GM21786 (cell line): Measurements from ENCODE around the gene ACIN1.

Experiments used
- ATAC-seq: cut with Tn5 transposase; IDR thresholded peaks from one replicate; pipeline ENCODE4 v1.9.1; 2021; ENCODE audit not compliant: unreplicated experiment

ACIN1 gene, protein sequence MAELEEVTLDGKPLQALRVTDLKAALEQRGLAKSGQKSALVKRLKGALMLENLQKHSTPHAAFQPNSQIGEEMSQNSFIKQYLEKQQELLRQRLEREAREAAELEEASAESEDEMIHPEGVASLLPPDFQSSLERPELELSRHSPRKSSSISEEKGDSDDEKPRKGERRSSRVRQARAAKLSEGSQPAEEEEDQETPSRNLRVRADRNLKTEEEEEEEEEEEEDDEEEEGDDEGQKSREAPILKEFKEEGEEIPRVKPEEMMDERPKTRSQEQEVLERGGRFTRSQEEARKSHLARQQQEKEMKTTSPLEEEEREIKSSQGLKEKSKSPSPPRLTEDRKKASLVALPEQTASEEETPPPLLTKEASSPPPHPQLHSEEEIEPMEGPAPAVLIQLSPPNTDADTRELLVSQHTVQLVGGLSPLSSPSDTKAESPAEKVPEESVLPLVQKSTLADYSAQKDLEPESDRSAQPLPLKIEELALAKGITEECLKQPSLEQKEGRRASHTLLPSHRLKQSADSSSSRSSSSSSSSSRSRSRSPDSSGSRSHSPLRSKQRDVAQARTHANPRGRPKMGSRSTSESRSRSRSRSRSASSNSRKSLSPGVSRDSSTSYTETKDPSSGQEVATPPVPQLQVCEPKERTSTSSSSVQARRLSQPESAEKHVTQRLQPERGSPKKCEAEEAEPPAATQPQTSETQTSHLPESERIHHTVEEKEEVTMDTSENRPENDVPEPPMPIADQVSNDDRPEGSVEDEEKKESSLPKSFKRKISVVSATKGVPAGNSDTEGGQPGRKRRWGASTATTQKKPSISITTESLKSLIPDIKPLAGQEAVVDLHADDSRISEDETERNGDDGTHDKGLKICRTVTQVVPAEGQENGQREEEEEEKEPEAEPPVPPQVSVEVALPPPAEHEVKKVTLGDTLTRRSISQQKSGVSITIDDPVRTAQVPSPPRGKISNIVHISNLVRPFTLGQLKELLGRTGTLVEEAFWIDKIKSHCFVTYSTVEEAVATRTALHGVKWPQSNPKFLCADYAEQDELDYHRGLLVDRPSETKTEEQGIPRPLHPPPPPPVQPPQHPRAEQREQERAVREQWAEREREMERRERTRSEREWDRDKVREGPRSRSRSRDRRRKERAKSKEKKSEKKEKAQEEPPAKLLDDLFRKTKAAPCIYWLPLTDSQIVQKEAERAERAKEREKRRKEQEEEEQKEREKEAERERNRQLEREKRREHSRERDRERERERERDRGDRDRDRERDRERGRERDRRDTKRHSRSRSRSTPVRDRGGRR

DNA sequence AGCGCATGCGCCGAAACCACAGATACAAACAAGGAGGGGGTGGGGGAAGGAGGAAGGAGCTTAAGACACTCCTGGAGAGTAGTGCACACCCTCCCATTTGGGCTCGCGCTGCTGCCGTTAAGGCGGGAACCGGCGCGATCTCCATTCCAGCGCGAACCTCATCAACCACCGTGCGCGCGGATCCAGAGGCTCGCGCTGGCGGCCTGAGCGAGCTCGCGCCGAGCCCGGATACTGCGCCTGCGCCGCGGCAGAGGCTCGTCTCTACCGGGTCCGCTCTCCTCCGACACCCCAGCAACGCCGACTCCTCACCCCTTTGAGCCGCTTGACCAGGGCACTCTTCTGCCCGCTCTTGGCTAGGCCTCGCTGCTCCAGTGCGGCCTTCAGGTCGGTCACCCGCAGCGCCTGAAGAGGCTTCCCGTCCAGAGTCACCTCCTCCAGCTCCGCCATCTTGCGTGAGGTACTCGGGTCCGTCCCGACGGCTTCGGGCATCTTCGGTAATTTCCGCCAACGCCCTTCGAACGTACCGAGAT is at the start of gene ACIN1:
ACIN1 (minus strand) TSS at position 471 of the 530 bp plus-strand sequence; CDS start at position 447, 24 bp downstream.
- ATAC-seq = peak; percentile 27

DNA sequence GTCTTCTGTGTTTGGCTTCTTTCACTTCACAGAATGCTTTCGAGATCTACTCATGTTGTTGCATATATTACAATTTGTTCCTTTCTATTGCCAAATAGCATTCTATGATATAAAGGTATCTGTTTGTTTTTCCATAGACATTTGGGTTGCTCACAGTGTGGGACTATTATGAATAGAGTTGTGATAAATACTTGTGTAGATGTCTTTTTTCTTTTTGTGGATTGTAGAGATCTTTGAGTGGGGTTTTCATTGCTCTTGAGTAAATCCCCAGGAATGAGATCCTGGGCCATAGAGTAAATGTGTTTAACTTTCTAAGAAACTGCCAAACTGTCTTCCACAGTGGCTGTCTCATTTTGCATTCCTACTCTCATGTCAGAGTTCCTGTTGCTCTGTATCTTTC is 49.0 kb upstream of the ACIN1 start:
- ATAC-seq = no peak

DNA sequence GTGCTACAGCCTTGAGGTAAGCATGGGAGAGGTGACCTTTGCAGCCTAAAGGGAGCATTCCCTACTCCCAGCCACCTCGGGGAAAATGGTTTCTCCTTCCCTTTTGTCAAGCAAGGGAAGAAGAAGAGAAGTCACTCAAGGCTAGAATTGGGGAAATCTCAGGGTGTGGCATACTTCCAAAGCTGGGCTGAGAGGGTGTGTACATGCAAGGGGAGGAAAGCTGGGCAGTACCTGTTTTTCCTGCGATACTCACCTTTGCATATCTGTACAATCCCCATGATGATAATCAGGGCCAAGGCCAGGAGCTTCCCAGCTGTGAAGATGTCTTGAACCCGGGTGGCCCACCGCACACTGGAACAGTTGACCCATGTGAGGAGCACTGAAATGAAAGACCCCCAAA is 47.9 kb upstream of the ACIN1 start:
- no peak for ATAC-seq

DNA sequence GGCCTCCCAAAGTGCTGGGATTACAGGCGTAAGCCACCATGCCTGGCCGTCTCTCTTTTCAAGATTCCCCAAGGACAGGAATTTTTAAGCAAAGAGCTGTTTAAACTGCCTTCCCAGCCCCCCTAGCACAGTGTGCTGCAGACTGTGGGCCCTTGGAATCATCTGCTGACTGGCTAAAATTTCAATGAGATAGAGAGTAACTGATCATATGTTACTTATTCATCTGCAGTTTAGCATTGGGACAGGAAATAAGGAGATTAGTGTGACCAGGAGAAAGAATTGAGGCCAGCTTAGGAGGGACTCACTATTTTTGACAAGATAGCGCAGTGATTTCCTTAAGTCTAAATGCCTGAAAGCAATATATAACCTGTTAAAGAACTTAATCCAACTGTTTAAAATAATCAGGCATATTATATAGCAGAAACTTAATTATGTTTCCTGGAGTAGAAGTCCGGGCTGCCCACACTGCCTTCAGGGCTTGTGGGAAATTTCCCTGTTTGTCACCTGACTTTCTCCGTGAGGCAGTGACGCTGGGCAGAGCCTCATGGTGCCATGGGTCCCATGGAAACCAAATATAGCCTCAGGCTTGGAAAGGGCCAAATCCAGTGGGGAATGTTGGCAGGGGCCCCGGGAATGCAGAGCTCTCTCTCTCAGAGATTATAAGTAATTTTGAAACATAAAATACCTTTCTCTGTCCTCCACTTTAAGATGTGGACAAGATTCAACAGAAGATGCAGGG is 46.9 kb upstream of the ACIN1 start:
- ATAC-seq = no peak

DNA sequence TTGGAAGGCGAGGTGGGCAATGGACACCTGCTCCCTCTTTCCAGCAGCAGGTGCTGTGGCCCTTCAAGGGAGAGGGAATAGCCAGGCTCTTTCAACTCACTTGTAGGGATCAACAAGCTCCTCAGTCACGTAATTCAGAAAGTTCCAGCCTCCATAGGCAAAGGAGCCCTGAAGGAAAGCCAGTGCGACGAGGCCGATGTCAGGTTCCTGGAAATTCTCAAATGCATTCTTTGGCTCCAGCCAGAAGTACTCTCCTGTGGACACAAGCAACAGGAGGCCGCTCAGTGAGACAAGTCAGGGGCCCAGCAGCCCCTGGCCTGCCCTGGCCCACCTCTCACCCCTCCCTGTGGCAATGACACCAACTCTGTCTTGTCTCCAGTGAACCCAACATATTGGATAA is 45.4 kb upstream of the ACIN1 start:
- ATAC-seq = no peak

DNA sequence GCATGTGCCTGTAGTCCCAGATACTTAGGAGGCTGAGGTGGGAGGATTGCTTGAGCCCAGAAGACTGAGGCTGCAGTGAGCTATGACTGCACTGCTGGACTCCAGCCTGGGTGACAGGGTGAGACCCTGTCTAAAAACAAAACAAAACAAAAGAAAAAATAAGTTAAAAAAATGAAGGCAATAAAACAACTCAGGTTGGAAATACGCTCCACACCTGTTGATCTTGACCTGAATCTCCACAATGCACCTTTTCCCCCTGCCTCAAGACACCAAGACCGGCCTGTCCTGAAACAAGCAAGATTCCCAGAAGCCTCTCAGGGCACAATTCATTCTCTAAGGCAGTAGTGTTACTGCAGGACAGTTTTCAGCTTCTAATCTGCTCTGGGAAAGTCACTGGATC is 44.9 kb upstream of the ACIN1 start:
- no peak for ATAC-seq

DNA sequence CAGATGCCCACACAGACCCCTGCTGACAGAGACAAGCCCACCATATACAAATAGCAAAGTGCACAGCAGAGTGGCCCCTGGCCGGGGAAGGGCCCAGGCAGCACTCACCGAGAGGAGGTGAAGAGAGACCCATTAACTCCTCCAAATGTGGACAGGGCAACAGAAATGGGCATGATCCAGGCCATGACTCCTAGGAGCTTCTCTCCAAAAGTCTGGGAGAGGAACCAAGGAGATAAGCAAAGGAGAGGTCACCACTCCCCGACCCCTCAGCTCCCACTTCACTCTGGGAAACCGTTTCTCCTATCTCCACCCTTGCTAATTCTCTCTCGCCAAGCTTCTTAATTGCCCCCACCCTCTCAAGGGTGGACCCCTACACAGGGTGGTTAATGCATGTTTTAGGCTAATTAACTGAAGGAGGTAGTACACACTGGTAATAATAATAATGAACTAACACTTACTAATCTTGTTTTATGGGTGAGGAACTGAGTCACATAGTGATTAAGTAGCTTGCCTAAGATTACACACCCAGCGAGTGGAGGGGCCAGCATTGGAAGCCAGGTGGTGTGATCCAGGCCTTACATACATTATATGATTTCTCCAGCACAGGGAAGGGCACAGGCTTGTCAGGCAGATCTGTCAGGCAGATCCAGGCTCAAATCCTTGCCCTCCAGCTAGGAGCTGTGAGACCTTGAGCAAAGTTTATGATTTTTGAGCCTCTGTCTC is 43.0 kb upstream of the ACIN1 start:
- no peak for ATAC-seq

DNA sequence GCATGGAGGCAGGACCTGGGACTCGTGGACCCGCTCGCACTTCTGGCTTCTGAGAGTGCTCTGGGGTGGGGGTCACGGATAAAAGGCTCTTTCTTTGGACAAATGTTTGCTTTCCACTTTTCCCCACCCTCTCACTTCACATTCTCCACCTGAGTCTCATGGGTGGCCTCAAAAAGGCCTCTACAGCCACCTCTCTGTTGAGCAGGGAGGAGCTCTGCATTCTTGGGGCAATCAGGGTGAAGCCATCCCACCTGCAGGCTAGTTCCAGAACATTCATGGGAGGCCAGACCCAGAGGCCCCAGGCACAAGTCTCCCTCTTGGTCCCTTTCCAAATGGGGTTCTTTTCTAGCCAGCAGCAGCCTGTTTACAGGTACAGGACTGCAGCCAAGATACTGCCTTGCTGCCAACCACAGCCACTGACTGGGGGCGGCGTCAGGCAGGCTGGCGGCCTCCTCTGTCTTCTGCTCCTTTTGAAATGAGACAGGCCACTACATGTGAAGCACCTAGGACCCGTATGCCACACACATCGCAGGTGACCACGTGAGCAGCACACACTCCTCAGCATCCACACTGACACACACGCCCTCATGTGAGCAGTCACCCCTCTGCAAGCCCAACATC is 42.4 kb upstream of the ACIN1 start:
- ATAC-seq = no peak

DNA sequence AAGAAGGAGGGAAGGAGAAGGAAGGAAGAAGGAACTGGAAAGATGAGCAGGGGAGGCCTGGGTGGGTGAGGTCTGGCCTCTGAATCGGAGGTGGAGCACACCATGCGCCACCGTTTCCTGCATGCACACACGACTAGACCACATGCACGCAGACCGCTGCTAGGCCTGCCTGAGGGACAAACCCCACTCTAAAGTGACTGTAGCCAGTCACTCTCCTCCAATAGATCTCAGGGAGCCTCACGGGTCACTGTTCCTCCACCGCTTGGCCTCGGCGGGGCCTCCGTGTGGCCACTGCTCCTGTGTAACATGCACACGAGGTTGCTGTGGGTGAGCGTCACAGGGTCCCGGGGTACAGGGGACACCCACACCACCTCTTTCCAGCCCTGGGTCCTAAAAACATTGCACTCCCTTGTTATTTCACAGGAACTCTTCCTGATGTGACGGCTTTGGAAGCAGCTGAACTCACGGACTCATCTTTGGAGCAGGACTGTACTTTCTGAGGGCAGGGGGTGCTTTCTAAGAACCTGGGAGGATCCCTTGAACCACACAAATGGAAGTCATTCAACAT is 41.7 kb upstream of the ACIN1 start:
- ATAC-seq = no peak

DNA sequence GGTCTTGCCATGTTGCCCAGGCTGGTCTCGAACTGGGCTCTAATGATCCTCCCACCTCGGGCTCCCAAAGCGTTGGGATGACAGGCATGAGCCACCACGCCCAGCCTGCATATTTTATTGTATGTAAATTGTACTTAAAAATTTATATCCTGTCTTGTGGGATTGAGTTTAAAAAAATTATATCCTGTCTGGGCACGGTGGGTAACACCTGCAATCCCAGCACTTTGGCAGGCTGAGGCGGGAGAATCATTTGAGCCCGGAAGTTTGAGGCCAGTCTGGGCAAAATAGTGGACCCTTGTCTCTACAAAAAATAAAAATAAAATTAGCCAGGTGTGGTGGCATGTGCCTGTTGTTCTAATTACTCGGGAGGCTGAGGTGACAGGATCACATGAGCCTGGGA is 38.0 kb upstream of the ACIN1 start:
- ATAC-seq = no peak

DNA sequence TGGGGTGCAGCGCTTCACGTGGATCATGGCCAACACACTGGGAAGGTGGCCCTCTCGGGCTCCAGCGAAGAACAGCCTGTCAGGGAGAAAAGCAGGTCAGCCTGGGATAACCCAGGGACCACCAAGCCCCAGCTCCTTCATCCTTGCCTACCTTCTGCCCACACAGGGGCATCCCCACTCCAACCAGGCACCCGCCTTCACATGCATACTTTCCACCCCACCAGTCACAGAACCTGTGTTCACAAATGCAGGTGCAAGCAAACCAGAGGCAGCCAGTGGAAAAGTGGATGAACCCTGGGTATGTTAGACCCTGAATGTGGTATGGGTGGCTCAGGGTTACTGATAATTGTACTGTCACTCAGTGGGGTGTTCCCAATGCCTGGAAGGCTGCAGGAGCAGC is 36.5 kb upstream of the ACIN1 start:
- ATAC-seq = no peak

DNA sequence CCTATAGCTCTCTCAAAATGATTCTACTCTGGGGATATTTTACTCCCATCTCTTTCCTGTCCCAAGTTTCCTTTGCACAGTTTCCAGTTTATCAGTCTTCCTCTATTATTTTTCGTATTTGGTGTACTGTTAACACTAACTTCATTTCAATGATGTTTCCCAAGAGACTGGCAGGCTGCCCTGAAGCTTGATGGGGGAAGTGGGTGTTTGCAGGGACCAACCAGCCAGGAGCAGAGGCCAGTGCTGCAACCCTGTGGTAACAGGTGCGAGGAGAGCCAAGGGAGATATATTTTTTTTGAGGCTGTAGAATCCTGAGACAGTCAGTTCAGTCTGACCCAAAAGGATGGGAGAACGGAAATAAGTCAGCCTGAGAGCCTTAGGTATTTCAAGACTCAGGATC is 35.9 kb upstream of the ACIN1 start:
- ATAC-seq = no peak

DNA sequence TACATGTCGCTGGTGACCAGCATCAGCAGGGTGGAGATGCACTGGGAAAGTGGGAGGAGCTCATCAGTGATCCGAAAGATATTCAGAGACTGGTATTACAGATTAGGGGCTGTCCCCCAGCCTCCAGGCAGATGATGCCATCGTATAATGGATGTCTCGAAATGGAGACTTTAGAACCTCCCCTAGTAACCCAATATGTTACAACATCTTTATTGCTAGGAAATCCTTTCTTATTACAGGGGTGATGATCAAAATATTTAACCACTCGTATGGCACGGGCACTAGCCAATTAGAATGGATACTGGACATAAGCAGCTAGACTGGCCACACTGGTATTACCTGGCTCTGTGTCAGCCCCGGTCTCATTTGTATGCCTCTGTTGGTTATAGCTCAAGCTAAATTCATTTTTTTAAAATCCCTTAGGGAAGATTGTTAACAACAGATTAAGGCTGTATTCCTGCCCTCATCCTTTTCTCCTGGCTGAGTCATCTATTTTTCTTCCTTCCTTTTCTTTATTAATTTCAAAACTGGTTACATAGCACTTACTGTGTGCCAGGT is 34.9 kb upstream of the ACIN1 start:
- no peak for ATAC-seq

DNA sequence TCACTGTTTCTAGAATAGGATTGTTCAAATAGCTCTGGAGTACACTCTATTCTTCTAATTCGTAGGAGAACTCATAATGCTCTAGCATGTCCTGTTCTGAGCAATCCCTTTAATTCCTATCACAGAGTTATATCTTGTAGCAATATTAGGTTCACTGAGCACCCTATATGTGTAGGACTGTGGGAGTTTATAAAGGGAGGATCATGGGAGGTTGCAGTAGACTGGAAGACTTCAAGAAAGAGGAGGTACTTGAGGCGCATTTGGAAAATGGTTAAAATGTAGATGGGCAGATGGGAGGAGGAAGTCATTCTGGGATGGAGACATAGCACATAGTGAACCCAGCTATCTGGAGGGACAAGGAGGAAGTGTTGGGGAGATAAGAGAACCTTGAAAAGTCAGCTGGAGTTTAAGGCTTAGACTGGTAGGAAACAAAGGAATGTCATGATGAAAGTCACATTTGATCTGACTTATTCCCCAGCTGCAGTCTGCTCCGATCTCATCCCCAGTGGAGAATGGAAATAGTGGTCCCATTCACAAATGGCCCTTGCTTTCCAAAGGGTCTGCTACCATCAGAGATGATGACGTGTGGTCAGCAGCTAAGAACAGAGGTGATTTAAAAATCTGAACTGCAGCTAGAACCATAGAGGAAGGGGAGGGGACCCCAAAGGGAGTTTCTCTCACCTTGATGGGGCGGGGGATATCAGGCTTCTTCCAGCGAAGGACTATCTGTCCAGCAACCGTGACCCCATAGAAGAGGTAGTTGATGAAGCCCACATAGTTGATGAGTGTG is 34.2 kb upstream of the ACIN1 start:
- no peak for ATAC-seq

DNA sequence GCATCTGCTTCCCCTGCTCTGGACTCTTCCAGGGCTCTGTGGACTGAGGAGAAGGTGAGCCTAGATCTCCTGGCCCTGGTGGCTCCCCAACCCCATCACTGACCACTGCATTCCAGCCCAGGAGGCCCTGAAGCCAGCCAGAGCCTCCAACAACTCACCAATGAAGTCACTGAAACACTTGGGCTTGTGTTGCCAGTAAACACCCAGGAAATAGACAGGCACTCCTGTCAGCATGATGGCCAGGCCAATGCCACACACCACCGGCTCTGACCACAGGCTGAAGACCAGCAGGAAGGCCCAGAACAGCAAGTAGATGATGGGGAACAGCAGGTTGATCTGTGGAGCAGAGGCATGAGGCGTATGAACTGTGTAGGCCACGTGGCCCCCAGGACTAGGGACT is 32.9 kb upstream of the ACIN1 start:
- no peak for ATAC-seq

DNA sequence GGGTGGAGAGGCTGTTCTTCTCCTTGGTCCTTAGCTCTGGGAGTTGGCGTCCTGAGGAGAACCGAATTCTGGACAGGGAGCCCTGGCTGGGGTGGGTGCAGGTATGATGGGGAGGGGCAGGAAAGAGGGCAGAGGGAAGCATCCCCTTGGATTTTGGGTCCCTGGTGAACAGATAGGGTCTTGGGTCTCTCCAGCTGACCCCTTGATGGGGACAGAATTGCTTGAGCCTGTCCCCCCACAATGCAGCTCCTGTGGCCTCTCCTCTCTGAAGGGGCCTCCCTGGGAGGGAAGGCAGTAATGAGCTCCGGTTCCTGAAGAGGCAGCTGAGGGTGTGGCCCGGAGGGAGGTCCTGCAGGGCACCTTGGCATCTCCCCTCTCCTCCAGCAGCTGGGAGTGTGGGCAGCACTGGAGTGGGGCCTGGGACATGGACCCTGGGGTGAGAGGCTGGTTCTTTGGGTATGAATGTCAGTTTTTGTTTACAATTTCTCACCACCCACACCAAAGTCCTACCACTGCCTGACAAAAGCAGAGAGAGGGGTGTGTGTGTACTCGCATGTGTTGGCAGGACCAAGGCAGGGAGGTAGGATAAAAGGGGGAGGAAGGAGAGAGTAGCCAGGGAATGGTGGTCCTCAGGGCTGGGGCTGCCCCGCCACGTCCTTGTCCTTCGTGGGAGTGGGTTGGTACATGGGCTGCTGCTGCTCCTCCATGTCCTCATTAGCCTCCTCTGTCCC is 31.8 kb upstream of the ACIN1 start:
- ATAC-seq = no peak

DNA sequence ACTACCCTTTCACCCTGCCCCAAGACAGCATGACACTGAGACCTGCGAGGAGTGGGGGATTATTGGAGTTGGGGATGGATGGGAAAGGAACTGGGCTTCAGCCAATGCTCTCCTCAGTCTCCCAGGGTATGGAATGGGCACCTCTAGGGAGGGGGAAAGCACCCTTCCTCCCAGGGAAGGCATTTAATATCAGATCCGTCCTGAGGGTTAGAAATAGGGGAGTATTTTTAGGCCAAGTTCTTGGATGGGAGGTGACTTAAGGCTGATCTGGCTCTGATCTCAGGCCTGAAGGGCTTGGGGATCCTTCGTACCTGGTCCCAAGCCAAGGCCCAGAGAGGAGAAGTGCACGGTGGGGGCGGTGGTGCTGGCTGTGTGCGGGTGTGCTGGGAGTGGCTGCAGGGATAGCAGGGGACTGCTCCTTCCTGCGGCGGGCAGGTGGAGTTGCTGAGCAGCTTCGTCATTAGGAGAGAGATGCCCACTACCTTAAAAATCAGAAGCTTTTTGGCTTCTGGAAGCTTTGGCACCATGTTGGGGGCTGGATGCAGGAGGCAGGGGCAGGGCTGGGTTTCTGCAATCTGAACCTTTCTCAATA is 31.1 kb upstream of the ACIN1 start:
- no peak for ATAC-seq
